LNCAP (cell line): Measurements from ENCODE around the gene SLC22A1.

Source experiments
- TF ChIP-seq, protein P1 (sequence below): fragments of 450-650 bp; IDR thresholded peaks from 2 replicates; pipeline ENCODE4 v1.5.1; 2017; ENCODE audit warnings: mild to moderate bottlenecking

SLC22A1 gene

GRCh38 chr6:160120087-160120486 is 1.5 kb upstream of the SLC22A1 start:
- TF ChIP-seq, protein P1, sequence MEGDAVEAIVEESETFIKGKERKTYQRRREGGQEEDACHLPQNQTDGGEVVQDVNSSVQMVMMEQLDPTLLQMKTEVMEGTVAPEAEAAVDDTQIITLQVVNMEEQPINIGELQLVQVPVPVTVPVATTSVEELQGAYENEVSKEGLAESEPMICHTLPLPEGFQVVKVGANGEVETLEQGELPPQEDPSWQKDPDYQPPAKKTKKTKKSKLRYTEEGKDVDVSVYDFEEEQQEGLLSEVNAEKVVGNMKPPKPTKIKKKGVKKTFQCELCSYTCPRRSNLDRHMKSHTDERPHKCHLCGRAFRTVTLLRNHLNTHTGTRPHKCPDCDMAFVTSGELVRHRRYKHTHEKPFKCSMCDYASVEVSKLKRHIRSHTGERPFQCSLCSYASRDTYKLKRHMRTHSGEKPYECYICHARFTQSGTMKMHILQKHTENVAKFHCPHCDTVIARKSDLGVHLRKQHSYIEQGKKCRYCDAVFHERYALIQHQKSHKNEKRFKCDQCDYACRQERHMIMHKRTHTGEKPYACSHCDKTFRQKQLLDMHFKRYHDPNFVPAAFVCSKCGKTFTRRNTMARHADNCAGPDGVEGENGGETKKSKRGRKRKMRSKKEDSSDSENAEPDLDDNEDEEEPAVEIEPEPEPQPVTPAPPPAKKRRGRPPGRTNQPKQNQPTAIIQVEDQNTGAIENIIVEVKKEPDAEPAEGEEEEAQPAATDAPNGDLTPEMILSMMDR, result no peak

- TF ChIP-seq, protein P1, result no peak
Observed at GRCh38 chr6:160121981-160122380, 366 bp downstream of the SLC22A1 start.

DNA sequence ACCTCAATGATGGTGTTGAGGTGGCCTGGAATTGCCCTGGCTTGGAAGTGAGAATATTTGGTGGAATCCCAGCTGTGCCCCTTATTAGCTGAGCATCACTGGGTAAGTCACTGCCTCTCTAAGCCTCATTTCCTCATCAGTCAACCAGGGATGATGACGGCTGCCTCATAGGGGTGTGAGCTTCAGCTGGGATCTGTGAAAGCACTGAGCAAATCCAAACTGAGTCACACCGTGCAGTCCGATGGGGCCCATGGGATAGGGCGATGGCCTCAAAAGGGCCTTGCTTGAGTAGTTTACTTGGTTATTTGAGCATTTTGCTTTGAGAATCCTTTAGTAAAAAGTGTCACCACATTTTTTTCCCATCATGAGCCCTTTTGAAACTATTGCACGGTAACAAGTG is 1.1 kb downstream of the SLC22A1 start:
- TF ChIP-seq, protein P1, result no peak

DNA sequence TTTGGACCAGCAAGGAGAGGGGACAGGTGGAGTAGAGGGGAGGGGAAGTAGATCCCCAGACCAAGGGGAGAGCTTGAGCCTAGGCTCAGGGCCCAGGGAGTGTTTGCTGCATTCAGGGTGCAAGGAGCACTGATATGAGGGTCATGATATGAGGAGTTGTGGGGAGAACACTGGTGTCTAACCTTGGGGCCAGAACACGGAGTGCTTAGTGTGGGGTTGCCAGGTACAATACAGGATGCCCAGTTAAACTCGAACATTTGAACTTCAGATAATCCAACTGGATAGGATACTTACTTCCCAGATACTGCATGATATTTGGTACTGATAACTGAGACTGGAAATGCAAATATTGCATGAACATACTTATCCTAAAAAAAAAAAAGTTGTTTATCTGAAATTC is 2.4 kb downstream of the SLC22A1 start:
- TF ChIP-seq, protein P1, result no peak

- TF ChIP-seq, protein P1, result no peak
Observed at GRCh38 chr6:160124605-160125004, 3.0 kb downstream of the SLC22A1 start.

GRCh38 chr6:160127270-160128124 is 5.9 kb downstream of the SLC22A1 start:
- TF ChIP-seq, protein P1, result no peak

DNA sequence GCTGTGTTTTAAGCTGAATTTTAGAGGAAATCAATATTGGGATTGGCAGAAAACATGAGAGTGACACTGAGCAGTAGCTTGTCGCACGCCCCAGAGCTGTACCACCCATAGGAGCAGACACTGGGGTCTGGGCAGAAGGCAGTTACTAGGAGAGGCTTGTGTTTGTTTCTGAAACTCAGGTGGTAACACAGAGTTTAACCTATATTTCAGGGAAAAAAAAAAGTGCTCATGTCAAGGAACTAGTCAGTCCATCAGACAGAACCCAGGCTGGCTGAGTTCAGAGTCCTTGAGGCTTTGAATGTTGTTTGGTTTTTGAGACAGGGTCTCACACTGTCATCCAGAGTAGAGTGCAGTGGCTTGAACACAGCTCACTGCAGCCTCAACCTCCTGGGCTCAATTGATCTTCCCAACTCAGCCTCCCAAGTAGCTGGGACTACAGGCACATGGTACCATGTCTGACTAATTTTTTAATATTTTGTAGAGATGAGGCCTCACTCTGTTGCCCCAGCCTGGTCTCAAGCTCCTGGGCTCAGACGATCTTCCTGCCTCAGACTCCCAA is 6.6 kb downstream of the SLC22A1 start:
- TF ChIP-seq, protein P1, result no peak
